Neural progenitor cell (in vitro differentiated cells): Measurements from ENCODE around the gene CCNK. TPM values are rescaled to one million over a fixed set of nuclear protein-coding genes. Genes with fewer than 3 reads are reported as not detected.

ENCODE experiments used
- DNase-seq: peaks from one replicate; pipeline ENCODE4 v3.0.0-alpha.2; 2016; ENCODE audit warnings: low spot score
- H2AFZ ChIP-seq: fragments of 200-600 bp; sonication (generic); replicated peaks from 2 replicates; pipeline ENCODE4 v1.6.1; 2016; ENCODE audit warnings: antibody characterized with exemption
- H3F3A ChIP-seq: fragments of 200-600 bp; sonication (generic); 2 replicates; pipeline ENCODE4 v1.6.1; 2016; ENCODE audit warnings: antibody characterized with exemption, low read depth
- H3K27ac ChIP-seq: fragments of 200-600 bp; sonication (generic); 2 replicates; pipeline ENCODE4 v1.5.1; 2016; ENCODE audit warnings: mild to moderate bottlenecking
- H3K27me3 ChIP-seq: fragments of 200-600 bp; sonication (generic); 2 replicates; pipeline ENCODE4 v1.6.1; 2016; ENCODE audit warnings: mild to moderate bottlenecking, moderate library complexity
- H3K36me3 ChIP-seq: fragments of 200-600 bp; sonication (generic); 2 replicates; pipeline ENCODE4 v1.5.1; 2016
- H3K4me1 ChIP-seq: fragments of 200-600 bp; sonication (generic); 2 replicates; pipeline ENCODE4 v1.6.1; 2016; ENCODE audit warnings: mixed run types
- H3K4me2 ChIP-seq: fragments of 200-600 bp; sonication (generic); 2 replicates; pipeline ENCODE4 v1.6.1; 2016
- H3K4me3 ChIP-seq: fragments of 200-600 bp; sonication (generic); 2 replicates; pipeline ENCODE4 v1.5.1; 2016
- H3K79me2 ChIP-seq: fragments of 200-600 bp; sonication (generic); 2 replicates; pipeline ENCODE4 v1.6.1; 2016; ENCODE audit warnings: low read depth
- H3K9ac ChIP-seq: fragments of 200-600 bp; sonication (generic); 2 replicates; pipeline ENCODE4 v1.6.1; 2016
- H3K9me3 ChIP-seq: fragments of 200-600 bp; sonication (generic); 2 replicates; pipeline ENCODE4 v1.5.1; 2016; ENCODE audit warnings: low read depth
- H4K20me1 ChIP-seq: fragments of 200-600 bp; sonication (generic); 2 replicates; pipeline ENCODE4 v1.6.1; 2016; ENCODE audit warnings: low read depth
- H3K27ac Mint-ChIP-seq: 3 replicates; pipeline ENCODE4 v1.8.0; 2021; ENCODE audit warnings: mixed read lengths
- H3K27me3 Mint-ChIP-seq: 2 replicates; pipeline ENCODE4 v1.8.0; 2022; ENCODE audit warnings: low read depth, mild to moderate bottlenecking, inconsistent platforms, moderate library complexity, mixed read lengths; ENCODE audit not compliant: insufficient read depth
- H3K36me3 Mint-ChIP-seq: 3 replicates; pipeline ENCODE4 v1.8.0; 2021; ENCODE audit warnings: mixed read lengths
- H3K4me1 Mint-ChIP-seq: 3 replicates; pipeline ENCODE4 v1.8.0; 2021; ENCODE audit warnings: mixed read lengths
- H3K4me3 Mint-ChIP-seq: 3 replicates; pipeline ENCODE4 v1.8.0; 2021; ENCODE audit warnings: mild to moderate bottlenecking, moderate library complexity, mixed read lengths
- H3K9me3 Mint-ChIP-seq: 3 replicates; pipeline ENCODE4 v1.8.0; 2020; ENCODE audit warnings: mixed read lengths
- CTCF ChIP-seq: fragments of 200-600 bp; sonication (generic); IDR thresholded peaks from 2 replicates; pipeline ENCODE4 v1.5.1; 2017; ENCODE audit warnings: antibody characterized with exemption, mild to moderate bottlenecking
- EZH2 ChIP-seq: fragments of 200-600 bp; sonication (generic); IDR thresholded peaks from 2 replicates; pipeline ENCODE4 v1.6.1; 2017; ENCODE audit warnings: antibody characterized with exemption, mild to moderate bottlenecking, moderate library complexity
- EZH2phosphoT487 ChIP-seq: fragments of 200-600 bp; sonication (generic); IDR thresholded peaks from 2 replicates; pipeline ENCODE4 v1.6.1; 2017; ENCODE audit warnings: antibody characterized with exemption
- total RNA-seq: library from RNA; depleted of rRNA; stranded (reverse); fragments of >200 nt; gene quantifications from 2 replicates; pipeline ENCODE4 v1.2.3, GENCODE V29; 2015; ENCODE audit warnings: low replicate concordance

CCNK gene
- total RNA-seq, 1 donor from 2014 or later: 19.0 TPM

- no peak overlapping the region for H3K9ac ChIP-seq
- no peak for DNase-seq
- peaks cover 49% of the 10 kb centered on the region for H3K79me2 ChIP-seq
- no peak overlapping the region for H2AFZ ChIP-seq
- no peak overlapping the region for H3K4me3 Mint-ChIP-seq
- H3F3A ChIP-seq: peaks cover 38% of the 10 kb centered on the region
- peaks cover 65% of the 10 kb centered on the region for H3K4me1 Mint-ChIP-seq
- H3K9me3 Mint-ChIP-seq: no peaks in the 10 kb centered on the region
- H3K27ac ChIP-seq: no peak overlapping the region
- peaks cover 49% of the 10 kb centered on the region for H4K20me1 ChIP-seq
- peaks cover 59% of the 10 kb centered on the region for H3K4me1 ChIP-seq
- no peaks in the 10 kb centered on the region for H3K9me3 ChIP-seq
- peak overlapping the region; percentile 66 for H3K27ac Mint-ChIP-seq
- no peak overlapping the region for H3K4me3 ChIP-seq
- peaks cover 3% of the 10 kb centered on the region for H3K36me3 Mint-ChIP-seq
- H3K36me3 ChIP-seq: no peaks in the 10 kb centered on the region
- peaks cover 3% of the 10 kb centered on the region for H3K27me3 Mint-ChIP-seq
- H3K4me2 ChIP-seq: no peak overlapping the region
- TF ChIP-seq EZH2 (no peak), EZH2phosphoT487 (no peak), CTCF (no peak)
- no peaks in the 10 kb centered on the region for H3K27me3 ChIP-seq
These were observed 46.3 kb downstream of the CCNK start for GRCh38 chr14:99527427-99528076.

- H2AFZ ChIP-seq: no peak overlapping the region
- Mint-ChIP-seq H3K4me1 (peaks cover 63% of the 10 kb centered on the region), H3K27me3 (peaks cover 6% of the 10 kb centered on the region), H3K4me3 (no peak overlapping the region), H3K36me3 (peaks cover 3% of the 10 kb centered on the region), H3K9me3 (no peaks in the 10 kb centered on the region), H3K27ac (peak overlapping the region; percentile 99)
- H3K9ac ChIP-seq: no peak overlapping the region
- no peaks in the 10 kb centered on the region for H3K27me3 ChIP-seq
- H3K4me1 ChIP-seq: peaks cover 55% of the 10 kb centered on the region
- no peaks in the 10 kb centered on the region for H3K36me3 ChIP-seq
- H3F3A ChIP-seq: peaks cover 37% of the 10 kb centered on the region
- no peak for TF ChIP-seq CTCF
- no peak for DNase-seq
- H3K9me3 ChIP-seq: no peaks in the 10 kb centered on the region
- no peak overlapping the region for H3K27ac ChIP-seq
- H3K4me2 ChIP-seq: no peak overlapping the region
- H3K4me3 ChIP-seq: no peak overlapping the region
- peaks cover 52% of the 10 kb centered on the region for H4K20me1 ChIP-seq
- peaks cover 66% of the 10 kb centered on the region for H3K79me2 ChIP-seq
These were observed 48.7 kb downstream of the CCNK start for GRCh38 chr14:99529899-99530298.

- DNase-seq: no peak
- H3K27ac ChIP-seq: peak overlapping the region; percentile 67
- H3K36me3 ChIP-seq: no peaks in the 10 kb centered on the region
- H3K79me2 ChIP-seq: peaks cover 61% of the 10 kb centered on the region
- H3K4me2 ChIP-seq: peak overlapping the region; percentile 69
- H3K9ac ChIP-seq: no peak overlapping the region
- no peak overlapping the region for H2AFZ ChIP-seq
- TF ChIP-seq CTCF: no peak
- no peak for TF ChIP-seq EZH2
- TF ChIP-seq EZH2phosphoT487: no peak
- H3K27me3 ChIP-seq: no peaks in the 10 kb centered on the region
- peaks cover 38% of the 10 kb centered on the region for H3F3A ChIP-seq
- peak overlapping the region; percentile 99 for H3K27ac Mint-ChIP-seq
- H3K4me3 ChIP-seq: peak overlapping the region; percentile 25
- no peaks in the 10 kb centered on the region for H3K9me3 ChIP-seq
- peak overlapping the region; percentile 71 for H3K4me3 Mint-ChIP-seq
- peaks cover 53% of the 10 kb centered on the region for H4K20me1 ChIP-seq
- no peaks in the 10 kb centered on the region for H3K9me3 Mint-ChIP-seq
- peaks cover 4% of the 10 kb centered on the region for H3K27me3 Mint-ChIP-seq
- H3K4me1 ChIP-seq: peaks cover 56% of the 10 kb centered on the region
- peaks cover 3% of the 10 kb centered on the region for H3K36me3 Mint-ChIP-seq
- H3K4me1 Mint-ChIP-seq: peaks cover 64% of the 10 kb centered on the region
These were observed 49.4 kb downstream of the CCNK start for GRCh38 chr14:99530407-99531155.
